Mesothelial cell of epicardium (in vitro differentiated cells): ENCODE measurements around the gene PDZD4. TPM values are rescaled to one million over a fixed set of nuclear protein-coding genes. Genes with fewer than 3 reads are reported as not detected.

ENCODE experiments used
- DNase-seq, 2 experiments: peaks; one replicate each; pipeline ENCODE4 v3.0.0; 2021; ENCODE audit warnings: low spot score in 2 of 2; ENCODE audit not compliant: unreplicated experiment in 2 of 2
- H3K27ac Mint-ChIP-seq: 2 replicates; pipeline ENCODE4 v1.8.0; 2021; ENCODE audit warnings: mixed read lengths
- H3K27me3 Mint-ChIP-seq: 2 replicates; pipeline ENCODE4 v1.8.0; 2021; ENCODE audit warnings: low read depth, mixed read lengths
- H3K36me3 Mint-ChIP-seq: 2 replicates; pipeline ENCODE4 v1.8.0; 2021; ENCODE audit warnings: mixed read lengths
- H3K4me1 Mint-ChIP-seq: 2 replicates; pipeline ENCODE4 v1.8.0; 2021; ENCODE audit warnings: mixed read lengths
- H3K4me3 Mint-ChIP-seq: 2 replicates; pipeline ENCODE4 v1.8.0; 2021; ENCODE audit warnings: mild to moderate bottlenecking, moderate library complexity, mixed read lengths
- H3K9me3 Mint-ChIP-seq: 2 replicates; pipeline ENCODE4 v1.8.0; 2021; ENCODE audit warnings: mixed read lengths
- total RNA-seq: library from RNA; stranded (reverse); gene quantifications from 3 replicates; pipeline ENCODE4 v1.2.1, GENCODE V29; 2021
- TF ChIP-seq, protein P1 (sequence below): fragments of 200-600 bp; sonication (generic); IDR thresholded peaks from one replicate; pipeline ENCODE4 v1.5.0; 2021; ENCODE audit warnings: antibody characterized with exemption; ENCODE audit not compliant: unreplicated experiment

Gene PDZD4
- total RNA-seq, 1 donor from 2014 or later: 7.6 TPM

DNA sequence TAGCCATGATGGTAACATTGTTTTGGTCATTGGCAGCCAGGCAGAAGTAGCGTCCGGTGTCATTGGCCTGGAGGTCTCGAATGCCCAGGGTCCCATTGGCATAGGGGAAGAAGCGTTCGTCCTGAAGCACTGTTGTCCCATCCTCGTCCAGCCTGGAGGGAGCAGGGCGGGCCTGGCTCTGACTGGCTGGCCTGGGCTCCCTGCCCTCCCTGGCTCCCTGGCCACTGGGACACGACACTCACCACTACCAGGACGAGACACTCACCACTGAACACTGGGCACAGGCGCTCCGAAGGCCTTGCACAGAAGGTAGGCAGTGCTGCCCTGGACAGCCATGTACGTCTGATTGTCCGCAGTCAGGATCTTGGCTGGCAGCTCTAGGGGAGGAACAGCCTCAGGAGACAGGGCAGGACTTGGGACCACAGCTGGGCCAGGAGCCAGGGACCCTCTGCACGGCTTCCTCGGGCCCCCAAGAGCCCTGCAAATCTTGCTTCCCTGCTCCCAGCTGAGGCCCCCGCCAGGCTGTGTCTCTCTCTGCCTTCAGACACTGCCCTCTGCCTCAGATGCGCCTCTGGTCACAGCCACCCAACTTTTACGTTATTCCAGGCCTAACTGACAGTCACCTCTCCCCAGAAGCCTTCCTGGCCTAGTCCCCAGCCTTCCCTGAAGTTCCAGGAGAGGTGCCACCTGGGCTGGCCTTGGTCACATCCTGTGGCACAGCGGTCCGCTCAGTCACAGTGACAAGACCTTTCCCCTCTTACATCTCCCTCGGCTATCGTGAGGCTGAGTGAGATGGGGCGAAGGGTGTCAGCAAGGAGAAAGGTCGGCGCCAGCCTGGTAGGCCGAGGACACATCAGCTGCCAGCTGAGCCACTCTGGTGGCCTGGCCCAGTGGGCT lies 38.5 kb upstream of the PDZD4 start:
- TF ChIP-seq, protein P1, sequence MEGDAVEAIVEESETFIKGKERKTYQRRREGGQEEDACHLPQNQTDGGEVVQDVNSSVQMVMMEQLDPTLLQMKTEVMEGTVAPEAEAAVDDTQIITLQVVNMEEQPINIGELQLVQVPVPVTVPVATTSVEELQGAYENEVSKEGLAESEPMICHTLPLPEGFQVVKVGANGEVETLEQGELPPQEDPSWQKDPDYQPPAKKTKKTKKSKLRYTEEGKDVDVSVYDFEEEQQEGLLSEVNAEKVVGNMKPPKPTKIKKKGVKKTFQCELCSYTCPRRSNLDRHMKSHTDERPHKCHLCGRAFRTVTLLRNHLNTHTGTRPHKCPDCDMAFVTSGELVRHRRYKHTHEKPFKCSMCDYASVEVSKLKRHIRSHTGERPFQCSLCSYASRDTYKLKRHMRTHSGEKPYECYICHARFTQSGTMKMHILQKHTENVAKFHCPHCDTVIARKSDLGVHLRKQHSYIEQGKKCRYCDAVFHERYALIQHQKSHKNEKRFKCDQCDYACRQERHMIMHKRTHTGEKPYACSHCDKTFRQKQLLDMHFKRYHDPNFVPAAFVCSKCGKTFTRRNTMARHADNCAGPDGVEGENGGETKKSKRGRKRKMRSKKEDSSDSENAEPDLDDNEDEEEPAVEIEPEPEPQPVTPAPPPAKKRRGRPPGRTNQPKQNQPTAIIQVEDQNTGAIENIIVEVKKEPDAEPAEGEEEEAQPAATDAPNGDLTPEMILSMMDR: no peak
- H3K9me3 Mint-ChIP-seq: peaks cover 5% of the 10 kb centered on the region
- no peak overlapping the region for H3K27ac Mint-ChIP-seq
- H3K27me3 Mint-ChIP-seq: peaks cover 2% of the 10 kb centered on the region
- no peaks in the 10 kb centered on the region for H3K4me1 Mint-ChIP-seq
- H3K4me3 Mint-ChIP-seq: no peak overlapping the region
- DNase-seq: no peak
- no peaks in the 10 kb centered on the region for H3K36me3 Mint-ChIP-seq

GRCh38 chrX:153867671-153868070 lies 37.3 kb upstream of the PDZD4 start:
- TF ChIP-seq, protein P1: no peak
- H3K36me3 Mint-ChIP-seq: no peaks in the 10 kb centered on the region
- H3K4me1 Mint-ChIP-seq: peaks cover 5% of the 10 kb centered on the region
- DNase-seq: no peak
- no peaks in the 10 kb centered on the region for H3K27me3 Mint-ChIP-seq
- no peak overlapping the region for H3K4me3 Mint-ChIP-seq
- H3K27ac Mint-ChIP-seq: no peak overlapping the region
- H3K9me3 Mint-ChIP-seq: peaks cover 5% of the 10 kb centered on the region

DNA sequence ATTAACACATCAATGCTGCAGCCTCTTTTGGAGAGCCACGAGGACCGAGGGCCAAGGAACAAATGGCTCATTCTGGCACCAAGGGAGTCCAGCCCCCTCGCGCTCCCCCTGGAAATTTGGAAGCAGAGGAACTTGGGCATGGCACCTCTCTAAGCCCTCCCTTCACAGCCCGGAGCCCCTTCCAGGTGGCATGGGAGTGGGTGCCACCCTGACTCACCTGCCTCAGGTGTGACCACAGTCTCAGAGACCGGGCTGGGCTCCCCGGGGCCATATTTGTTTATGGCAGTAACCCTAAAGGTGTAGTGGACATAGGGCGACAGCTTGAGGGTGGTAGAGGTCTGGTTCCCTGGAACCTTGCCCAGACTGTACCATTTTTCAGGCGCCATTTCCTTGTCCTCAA lies 36.8 kb upstream of the PDZD4 start:
- TF ChIP-seq, protein P1: no peak
- Mint-ChIP-seq H3K27me3 (no peaks in the 10 kb centered on the region), H3K4me3 (no peak overlapping the region), H3K4me1 (peaks cover 6% of the 10 kb centered on the region), H3K9me3 (peaks cover 5% of the 10 kb centered on the region), H3K27ac (no peak overlapping the region), H3K36me3 (no peaks in the 10 kb centered on the region)
- DNase-seq: no peak

DNA sequence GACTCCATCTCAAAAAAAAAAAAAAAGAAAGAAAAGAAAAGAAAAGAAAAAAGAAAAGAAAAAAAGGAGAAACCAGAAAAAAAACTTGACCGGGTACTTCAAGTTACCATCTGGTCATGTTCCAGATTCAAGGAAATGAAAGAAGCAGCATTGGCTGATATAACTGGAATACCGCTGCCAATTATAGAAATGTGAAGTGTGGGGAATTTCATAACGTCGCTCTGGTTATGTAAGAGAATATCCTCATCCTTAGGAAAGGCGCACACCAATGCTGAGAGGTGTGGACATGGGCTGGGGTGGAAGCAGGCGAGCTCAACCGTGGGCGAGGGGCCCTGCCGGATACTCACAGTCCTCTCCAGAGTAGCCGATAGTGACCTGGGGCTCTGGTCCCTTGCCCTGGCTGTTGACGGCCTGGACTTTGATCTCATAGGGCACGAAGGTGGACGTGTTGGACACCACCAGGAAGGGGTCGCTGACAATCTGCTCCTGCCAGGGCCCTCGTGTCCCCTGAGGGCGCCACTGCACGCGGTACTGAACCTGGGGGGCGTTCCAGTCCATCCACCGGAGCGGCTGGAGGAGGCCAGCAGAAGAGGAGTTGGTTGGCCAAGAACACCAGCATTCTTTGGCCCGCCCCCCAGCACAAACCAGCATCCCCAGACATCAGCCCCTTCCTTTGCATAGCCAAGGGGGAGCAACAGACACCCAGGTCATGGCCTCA lies 36.1 kb upstream of the PDZD4 start:
- TF ChIP-seq, protein P1: no peak
- no peaks in the 10 kb centered on the region for H3K36me3 Mint-ChIP-seq
- H3K9me3 Mint-ChIP-seq: peaks cover 5% of the 10 kb centered on the region

DNA sequence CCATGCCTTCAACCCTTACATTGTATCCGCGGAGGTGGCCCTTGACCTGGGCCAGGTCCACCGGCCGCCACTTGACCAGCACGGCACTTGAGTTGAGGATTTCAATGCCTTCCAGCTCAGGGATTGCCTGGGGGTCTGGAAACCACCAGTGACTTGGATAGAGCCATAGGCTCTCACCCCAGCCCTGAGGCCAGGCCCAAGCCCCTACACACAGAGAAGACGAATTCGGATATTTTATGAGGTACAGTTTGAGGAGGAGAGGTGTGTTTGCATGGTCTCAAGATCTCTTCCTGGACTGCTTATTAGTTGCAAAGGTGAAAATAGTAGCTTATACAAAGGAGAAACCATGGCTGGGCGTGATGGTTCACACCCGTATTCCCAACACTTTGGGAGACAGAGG lies 35.3 kb upstream of the PDZD4 start:
- no peak for DNase-seq
- H3K27me3 Mint-ChIP-seq: peaks cover under 1% of the 10 kb centered on the region
- TF ChIP-seq, protein P1: no peak
- H3K36me3 Mint-ChIP-seq: no peaks in the 10 kb centered on the region
- no peak overlapping the region for H3K4me3 Mint-ChIP-seq
- no peak overlapping the region for H3K27ac Mint-ChIP-seq
- peaks cover 5% of the 10 kb centered on the region for H3K9me3 Mint-ChIP-seq
- peaks cover 6% of the 10 kb centered on the region for H3K4me1 Mint-ChIP-seq

More for the DNA sequence above, 36.1 kb upstream of the PDZD4 start:
- Mint-ChIP-seq H3K27ac (no peak overlapping the region), H3K4me1 (peaks cover 6% of the 10 kb centered on the region), H3K4me3 (no peak overlapping the region), H3K27me3 (no peaks in the 10 kb centered on the region)
- no peak for DNase-seq
